Duodenal mucosa (tissue), 2 donors: ENCODE results near the gene REPIN1.
A peak's percentile ranks its signal among the peaks of the same experiment; 100 is the strongest.
"Not testable (repeated sequence)": the region's sequence is repeated elsewhere in the genome, so short reads cannot be mapped to it uniquely, and the experiment has no call there.

Experiments
- H3K27ac ChIP-seq: one replicate; pipeline ENCODE4 v1.7.0; 2013; ENCODE audit warnings: low read depth, low read length
- H3K27me3 ChIP-seq, 2 donors: one replicate each; pipeline ENCODE4 v1.7.0; 2013; ENCODE audit warnings: low read length in 2 of 2, control low read depth in 1 of 2; ENCODE audit not compliant: insufficient read depth in 2 of 2, control insufficient read depth in 1 of 2
- H3K36me3 ChIP-seq, 2 donors: one replicate each; pipeline ENCODE4 v1.7.0; 2013; ENCODE audit warnings: low read length in 2 of 2, control low read depth in 1 of 2; ENCODE audit not compliant: insufficient read depth in 2 of 2, control insufficient read depth in 1 of 2
- H3K4me1 ChIP-seq, 2 donors: one replicate each; pipeline ENCODE4 v1.7.0; 2013; ENCODE audit warnings: low read length in 2 of 2, control low read depth in 1 of 2; ENCODE audit not compliant: insufficient read depth in 2 of 2, control insufficient read depth in 1 of 2
- H3K4me3 ChIP-seq, 2 donors: one replicate each; pipeline ENCODE4 v1.7.0; 2013; ENCODE audit warnings: low read length in 2 of 2, low read depth in 1 of 2
- H3K9ac ChIP-seq, 2 donors: one replicate each; pipeline ENCODE4 v1.7.0; 2013; ENCODE audit warnings: low read length in 2 of 2, low read depth in 1 of 2
- H3K9me3 ChIP-seq, 2 donors: one replicate each; pipeline ENCODE4 v1.7.0; 2013; ENCODE audit warnings: low read length in 2 of 2, control low read depth in 1 of 2; ENCODE audit not compliant: control insufficient read depth in 1 of 2

REPIN1 gene

GRCh38 chr7:150380463-150380862 lies 11.8 kb downstream of the REPIN1 start:
- Histone ChIP-seq H3K27me3 (no peaks in the 10 kb centered on the region), H3K9ac (peak overlapping the region in 1 of 2 donors; percentile 76), H3K36me3 (no peaks in the 10 kb centered on the region), H3K27ac (no peak overlapping the region), H3K9me3 (no peaks in the 10 kb centered on the region), H3K4me1 (peaks cover 73 to 85% of the 10 kb centered on the region in 2 donors), H3K4me3 (peak overlapping the region; percentile 84 to 86)

DNA sequence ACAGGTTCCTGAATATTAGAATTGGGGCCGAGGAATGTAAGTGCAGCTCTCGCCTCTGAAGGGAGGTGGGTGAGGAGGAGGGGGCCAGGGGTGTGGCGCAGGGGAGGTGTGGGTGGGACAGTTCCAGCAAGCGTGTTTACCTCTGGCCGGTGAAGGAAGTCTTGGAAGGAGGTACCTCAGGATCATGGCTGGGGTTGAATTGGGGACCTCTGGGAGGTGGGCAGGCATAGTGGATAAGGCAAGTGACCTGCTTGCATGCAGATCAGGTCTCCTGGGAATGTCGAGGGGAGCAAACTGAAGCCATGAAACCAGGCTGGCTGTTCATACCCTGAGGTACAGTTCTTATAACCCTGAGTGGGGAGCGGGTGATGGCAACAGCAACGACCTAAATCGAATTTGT lies 12.5 kb downstream of the REPIN1 start:
- peaks cover 70 to 81% of the 10 kb centered on the region in 2 donors for H3K4me1 ChIP-seq
- no peaks in the 10 kb centered on the region for H3K9me3 ChIP-seq

GRCh38 chr7:150381785-150382122 lies 13.1 kb downstream of the REPIN1 start:
- H3K27ac ChIP-seq = no peak overlapping the region
- H3K9me3 ChIP-seq = no peaks in the 10 kb centered on the region
- H3K27me3 ChIP-seq = no peaks in the 10 kb centered on the region
- no peak overlapping the region for H3K4me3 ChIP-seq
- H3K4me1 ChIP-seq = peaks cover 63 to 75% of the 10 kb centered on the region in 2 donors
- H3K9ac ChIP-seq = no peak overlapping the region
- H3K36me3 ChIP-seq = no peaks in the 10 kb centered on the region

More for the DNA sequence above, 12.5 kb downstream of the REPIN1 start:
- Histone ChIP-seq H3K36me3 (no peaks in the 10 kb centered on the region), H3K4me3 (no peak overlapping the region), H3K9ac (no peak overlapping the region), H3K27ac (no peak overlapping the region), H3K27me3 (no peaks in the 10 kb centered on the region)

DNA sequence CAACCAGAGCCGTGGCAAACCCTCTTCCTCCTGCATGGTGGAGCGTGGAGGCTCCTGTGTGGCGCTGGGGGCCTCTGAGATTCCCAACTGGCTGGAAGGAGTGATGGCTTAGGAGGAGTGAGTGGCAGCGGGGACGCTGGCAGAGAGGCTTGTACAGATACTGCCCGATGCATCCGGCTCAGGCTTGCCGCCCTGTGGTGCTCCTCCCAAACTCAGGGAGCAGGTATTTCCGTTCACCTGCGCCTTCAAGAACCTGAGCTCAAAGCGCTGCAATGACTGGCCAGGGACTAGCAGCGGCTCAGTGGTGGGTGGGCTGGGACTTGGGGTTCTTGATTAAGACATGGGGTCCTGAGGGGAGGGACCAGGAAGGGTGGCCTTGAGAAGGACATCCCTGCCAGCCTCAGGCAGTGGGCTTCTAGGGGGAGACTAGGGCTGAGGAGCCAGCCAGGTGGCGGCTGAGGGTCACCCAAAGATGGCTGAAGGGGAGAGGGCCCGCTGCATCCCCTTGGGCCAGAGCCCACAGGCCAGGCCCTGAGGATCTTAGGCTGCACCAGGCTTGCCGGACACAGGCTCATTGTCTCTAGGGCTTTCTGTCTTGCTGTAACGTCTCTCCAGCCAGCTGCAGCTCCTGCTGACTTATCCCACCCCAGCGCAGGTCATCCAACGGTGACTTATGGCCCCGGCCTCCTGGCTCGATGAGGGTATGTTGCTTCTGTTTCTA lies 13.7 kb downstream of the REPIN1 start:
- H3K4me3 ChIP-seq = no peak overlapping the region
- H3K9ac ChIP-seq = peak overlapping the region in 1 of 2 donors; percentile 6

GRCh38 chr7:150382844-150383225 lies 14.2 kb downstream of the REPIN1 start:
- peak overlapping the region in 1 of 2 donors; percentile 6 for H3K9ac ChIP-seq
- no peaks in the 10 kb centered on the region for H3K36me3 ChIP-seq
- no peaks in the 10 kb centered on the region for H3K27me3 ChIP-seq
- H3K4me1 ChIP-seq = peaks cover 54 to 64% of the 10 kb centered on the region in 2 donors
- H3K27ac ChIP-seq = no peak overlapping the region
- no peaks in the 10 kb centered on the region for H3K9me3 ChIP-seq
- H3K4me3 ChIP-seq = no peak overlapping the region

More for the DNA sequence above, 13.7 kb downstream of the REPIN1 start:
- H3K4me1 ChIP-seq = peaks cover 58 to 69% of the 10 kb centered on the region in 2 donors
- no peaks in the 10 kb centered on the region for H3K36me3 ChIP-seq
- no peak overlapping the region for H3K27ac ChIP-seq
- H3K27me3 ChIP-seq = no peaks in the 10 kb centered on the region
- no peaks in the 10 kb centered on the region for H3K9me3 ChIP-seq

GRCh38 chr7:150383710-150384397 lies 15.2 kb downstream of the REPIN1 start:
- Histone ChIP-seq H3K9ac (peak overlapping the region in 1 of 2 donors; percentile 20), H3K36me3 (no peaks in the 10 kb centered on the region), H3K27ac (no peak overlapping the region), H3K4me1 (peaks cover 45 to 58% of the 10 kb centered on the region in 2 donors), H3K9me3 (no peaks in the 10 kb centered on the region), H3K27me3 (no peaks in the 10 kb centered on the region), H3K4me3 (peak overlapping the region in 1 of 2 donors; percentile 19)

DNA sequence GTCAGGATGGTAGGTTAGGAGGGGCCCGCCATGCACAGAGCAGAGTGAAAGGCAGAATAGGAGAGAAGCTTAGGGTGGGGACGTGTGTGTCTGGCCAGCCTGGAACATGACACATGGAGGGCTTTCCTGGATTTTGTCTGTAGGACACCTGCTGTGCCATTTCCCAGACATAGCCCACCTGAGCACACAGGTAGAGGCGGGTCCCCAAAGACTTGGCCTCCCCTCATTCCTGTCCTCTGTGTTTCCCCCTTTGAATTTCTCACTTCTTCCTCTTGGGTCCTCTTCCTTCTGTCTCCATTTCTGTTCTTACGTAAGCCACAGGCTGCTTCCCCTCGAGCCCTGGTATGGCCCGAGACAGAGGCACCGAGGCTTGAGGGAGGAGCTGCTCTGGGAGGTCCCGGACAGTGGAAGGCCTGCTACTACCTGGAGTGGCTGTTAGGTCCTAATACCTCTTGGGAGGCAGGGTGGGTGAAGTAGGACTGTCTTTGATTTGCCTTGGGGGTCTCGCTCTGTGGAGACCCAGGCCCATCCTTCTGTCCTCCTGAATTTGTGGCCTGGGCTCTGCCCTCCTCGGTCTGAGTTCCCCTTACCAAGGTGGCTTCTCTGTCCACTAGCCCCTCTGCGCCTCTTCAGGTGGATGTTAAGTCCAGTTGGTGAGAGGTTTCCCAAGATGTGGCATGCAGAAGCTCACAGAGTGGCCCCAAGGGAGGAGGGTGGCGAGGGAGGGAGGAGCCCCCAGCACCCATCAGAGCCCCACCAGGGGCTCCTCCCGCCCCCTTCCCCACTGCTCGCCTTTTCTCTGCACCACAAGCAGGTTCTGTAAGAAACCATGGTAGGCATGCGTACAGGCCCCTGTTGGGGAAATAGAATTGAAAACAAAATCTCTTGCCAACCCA lies 16.0 kb downstream of the REPIN1 start:
- no peak overlapping the region for H3K4me3 ChIP-seq
- H3K9ac ChIP-seq = no peak overlapping the region
- H3K27ac ChIP-seq = no peak overlapping the region
- H3K36me3 ChIP-seq = peaks cover 0 to 2% of the 10 kb centered on the region in 2 donors
- H3K27me3 ChIP-seq = no peaks in the 10 kb centered on the region
- peaks cover 43 to 61% of the 10 kb centered on the region in 2 donors for H3K4me1 ChIP-seq
- H3K9me3 ChIP-seq = no peaks in the 10 kb centered on the region

GRCh38 chr7:150385302-150385723 lies 16.7 kb downstream of the REPIN1 start:
- no peak overlapping the region for H3K9ac ChIP-seq
- H3K9me3 ChIP-seq = no peaks in the 10 kb centered on the region
- H3K27me3 ChIP-seq = no peaks in the 10 kb centered on the region
- H3K27ac ChIP-seq = no peak overlapping the region
- H3K4me3 ChIP-seq = no peak overlapping the region
- H3K4me1 ChIP-seq = peaks cover 37 to 54% of the 10 kb centered on the region in 2 donors
- peaks cover 0 to 2% of the 10 kb centered on the region in 2 donors for H3K36me3 ChIP-seq

GRCh38 chr7:150385884-150386283 lies 17.3 kb downstream of the REPIN1 start:
- H3K4me3 ChIP-seq, H3K36me3 ChIP-seq, H3K9me3 ChIP-seq, H3K27me3 ChIP-seq, H3K27ac ChIP-seq, H3K9ac ChIP-seq: not testable (repeated sequence)
- peaks cover 34 to 48% of the 10 kb centered on the region in 2 donors for H3K4me1 ChIP-seq

- Histone ChIP-seq H3K36me3 (peaks cover 0 to 2% of the 10 kb centered on the region in 2 donors), H3K27me3 (no peaks in the 10 kb centered on the region), H3K4me1 (peaks cover 22 to 28% of the 10 kb centered on the region in 2 donors), H3K9me3 (no peaks in the 10 kb centered on the region), H3K4me3 (no peak overlapping the region), H3K27ac (peak overlapping the region; percentile 32), H3K9ac (no peak overlapping the region)
Measured at GRCh38 chr7:150388306-150388705, 19.7 kb downstream of the REPIN1 start.
